H1 (cell line): ENCODE data around the gene DMGDH. TPM values are rescaled to one million over a fixed set of nuclear protein-coding genes. Genes with fewer than 3 reads are reported as not detected.

Experiments used
- CTCF ChIA-PET: fragments of 300-600 bp; sonication (Branson Sonifier 250); formaldehyde crosslinking; loops from one replicate; lab custom pipeline; 2021; ENCODE audit not compliant: partially characterized antibody; lab: Charles Lee
- POLR2A ChIA-PET: fragments of 300-600 bp; sonication (Branson Sonifier 250); formaldehyde crosslinking; loops from one replicate; lab custom pipeline; 2021; ENCODE audit warnings: inconsistent platforms; ENCODE audit not compliant: partially characterized antibody; lab: Charles Lee
- DNase-seq, 2 experiments: peaks; one replicate each; pipeline versions ENCODE4 v3.0.0 to v3.0.0-alpha.2; 2010 to 2022; ENCODE audit warnings: low spot score in 2 of 2, low read depth in 1 of 2, mixed read lengths in 1 of 2
- FAIRE-seq: peaks from 2 replicates; lab custom pipeline; 2011; peaks lifted over from hg19 to GRCh38; lab: Jason Lieb, UNC
- H2AFZ ChIP-seq: 2 replicates; pipeline ENCODE4 v1.8.1; 2012; ENCODE audit warnings: low read length, inconsistent platforms
- H2AK5ac ChIP-seq: 2 replicates; pipeline ENCODE4 v1.6.1; 2013; ENCODE audit warnings: low read depth, low read length
- H2BK120ac ChIP-seq: replicated peaks from 2 replicates; pipeline ENCODE3; 2013; ENCODE audit warnings: low read depth, low read length, inconsistent platforms
- H2BK12ac ChIP-seq: 2 replicates; pipeline ENCODE4 v1.6.1; 2013; ENCODE audit warnings: low read depth, low read length
- H2BK15ac ChIP-seq: 2 replicates; pipeline ENCODE4 v1.6.1; 2013; ENCODE audit warnings: low read length
- H2BK20ac ChIP-seq: 2 replicates; pipeline ENCODE4 v1.6.1; 2013; ENCODE audit warnings: low read length
- H2BK5ac ChIP-seq: 2 replicates; pipeline ENCODE4 v1.6.1; 2013; ENCODE audit warnings: low read depth, low read length
- H3K14ac ChIP-seq: 2 replicates; pipeline ENCODE4 v1.6.1; 2013; ENCODE audit warnings: inconsistent platforms; ENCODE audit not compliant: insufficient read length
- H3K18ac ChIP-seq: 2 replicates; pipeline ENCODE4 v1.6.1; 2013; ENCODE audit warnings: low read length; ENCODE audit errors: extremely low read depth
- H3K23ac ChIP-seq: 2 replicates; pipeline ENCODE4 v1.6.1; 2013; ENCODE audit warnings: inconsistent platforms; ENCODE audit not compliant: insufficient read length
- H3K23me2 ChIP-seq: 2 replicates; pipeline ENCODE4 v1.6.1; 2013; ENCODE audit warnings: low read depth, low read length
- H3K27ac ChIP-seq: 2 replicates; pipeline ENCODE4 v1.6.1; 2011; ENCODE audit warnings: low read depth, low read length, inconsistent platforms
- H3K27me3 ChIP-seq, 4 experiments: replicated peaks in 1 of 4; 1 replicate in 1 of 4; 2 replicates in 3 of 4; pipeline versions ENCODE4 v1.6.1 to v1.8.1; 2011 to 2013; ENCODE audit warnings: low read length in 3 of 4, mild to moderate bottlenecking in 3 of 4, inconsistent platforms in 2 of 4, mixed read lengths in 2 of 4, moderate library complexity in 1 of 4; ENCODE audit not compliant: control insufficient read depth in 3 of 4, insufficient read depth in 3 of 4; ENCODE audit errors: extremely low read depth in 1 of 4
- H3K36me3 ChIP-seq, 4 experiments: 2 replicates each; pipeline versions ENCODE4 v1.6.1 to v1.8.1; 2011 to 2013; ENCODE audit warnings: mild to moderate bottlenecking in 4 of 4, low read length in 3 of 4, moderate library complexity in 2 of 4, control low read depth in 1 of 4, inconsistent platforms in 1 of 4; ENCODE audit not compliant: insufficient read depth in 4 of 4, control insufficient read depth in 2 of 4
- H3K4ac ChIP-seq: replicated peaks from 2 replicates; pipeline ENCODE3; 2013; ENCODE audit warnings: low read length, low read depth, mixed read lengths, inconsistent platforms; ENCODE audit not compliant: insufficient read length
- H3K4me1 ChIP-seq, 4 experiments: replicated peaks in 1 of 4; 1 replicate in 1 of 4; 2 replicates in 3 of 4; pipeline versions ENCODE4 v1.6.1 to v1.8.1; 2011 to 2013; ENCODE audit warnings: low read length in 3 of 4, inconsistent platforms in 2 of 4, mixed read lengths in 1 of 4; ENCODE audit not compliant: insufficient read depth in 4 of 4, control insufficient read depth in 3 of 4
- H3K4me2 ChIP-seq, 2 experiments: 2 replicates each; pipeline versions ENCODE4 v1.6.1 to v1.8.1; 2011 to 2013; ENCODE audit warnings: low read depth in 2 of 2, low read length in 2 of 2, control low read depth in 1 of 2, inconsistent platforms in 1 of 2, mild to moderate bottlenecking in 1 of 2; ENCODE audit not compliant: insufficient read depth in 1 of 2
- H3K4me3 ChIP-seq, 4 experiments: fragments of 200-600, 300-600 bp in 1 of 4; sonication (generic), shearing (Covaris generic), sonication (Bioruptor Twin) in 1 of 4; 2 replicates each; pipeline versions ENCODE4 v1.5.1 to v1.8.1; 2011 to 2016; ENCODE audit warnings: low read length in 4 of 4, low read depth in 3 of 4, control low read depth in 2 of 4, inconsistent platforms in 2 of 4, mild to moderate bottlenecking in 2 of 4, mixed read lengths in 1 of 4, moderate library complexity in 1 of 4; ENCODE audit not compliant: insufficient read depth in 2 of 4; ENCODE audit errors: extremely low read depth in 1 of 4
- H3K56ac ChIP-seq: replicated peaks from 2 replicates; pipeline ENCODE3; 2013; ENCODE audit warnings: low read depth, mild to moderate bottlenecking, mixed read lengths, low read length, inconsistent platforms; ENCODE audit not compliant: insufficient read length
- H3K79me1 ChIP-seq: 2 replicates; pipeline ENCODE4 v1.6.1; 2013; ENCODE audit warnings: low read depth, low read length, control low read depth
- H3K79me2 ChIP-seq, 2 experiments: 2 replicates each; pipeline versions ENCODE4 v1.6.1 to v1.8.1; 2012 to 2013; ENCODE audit warnings: low read length in 2 of 2, mild to moderate bottlenecking in 2 of 2, inconsistent platforms in 1 of 2; ENCODE audit not compliant: insufficient read depth in 2 of 2, control insufficient read depth in 1 of 2
- H3K9ac ChIP-seq, 4 experiments: replicated peaks in 1 of 4; 1 replicate in 1 of 4; 2 replicates in 3 of 4; pipeline versions ENCODE4 v1.6.1 to v1.8.1; 2011 to 2013; ENCODE audit warnings: low read depth in 3 of 4, low read length in 3 of 4, control low read depth in 2 of 4, mild to moderate bottlenecking in 2 of 4, moderate library complexity in 2 of 4, inconsistent platforms in 1 of 4; ENCODE audit errors: extremely low read depth in 1 of 4
- H3K9me3 ChIP-seq, 2 experiments: 2 replicates each; pipeline versions ENCODE4 v1.6.1 to v1.8.1; 2012 to 2013; ENCODE audit warnings: mild to moderate bottlenecking in 2 of 2, moderate library complexity in 2 of 2, control low read depth in 1 of 2, inconsistent platforms in 1 of 2, low read depth in 1 of 2, low read length in 1 of 2, mixed read lengths in 1 of 2; ENCODE audit not compliant: insufficient read depth in 2 of 2
- H4K20me1 ChIP-seq, 2 experiments: replicated peaks in 1 of 2; 2 replicates each; pipeline versions ENCODE3 to v1.8.1; 2011 to 2013; ENCODE audit warnings: inconsistent platforms in 2 of 2, low read length in 2 of 2, mild to moderate bottlenecking in 1 of 2; ENCODE audit not compliant: insufficient read depth in 2 of 2, control insufficient read depth in 1 of 2
- H4K5ac ChIP-seq: 2 replicates; pipeline ENCODE4 v1.6.1; 2013; ENCODE audit warnings: low read length, low read depth, mixed read lengths, inconsistent platforms; ENCODE audit not compliant: insufficient read length
- H4K8ac ChIP-seq: 2 replicates; pipeline ENCODE4 v1.8.0; 2013; ENCODE audit warnings: mild to moderate bottlenecking, moderate library complexity, low read length, inconsistent platforms; ENCODE audit not compliant: insufficient read depth; ENCODE audit errors: extremely low read depth
- H4K91ac ChIP-seq: replicated peaks from 2 replicates; pipeline ENCODE3; 2013; ENCODE audit warnings: low read length, mixed read lengths, inconsistent platforms; ENCODE audit not compliant: insufficient read length
- BACH1 ChIP-seq: IDR thresholded peaks from 2 replicates; pipeline ENCODE4 v1.6.1; 2012; ENCODE audit warnings: low read length, improper control_type of control experiment
- CBX5 ChIP-seq: fragments of 300-800, 300-1000 bp; sonication (generic); IDR thresholded peaks from 2 replicates; pipeline ENCODE4 v1.7.1; 2016; ENCODE audit warnings: antibody characterized with exemption, low read length, low read depth
- EP300 ChIP-seq, 2 experiments: IDR thresholded peaks; 1 replicate in 1 of 2; 2 replicates in 1 of 2; pipeline ENCODE4 v1.6.1; 2011 to 2012; ENCODE audit warnings: low read depth in 2 of 2, low read length in 2 of 2, mild to moderate bottlenecking in 2 of 2, borderline replicate concordance in 1 of 2, inconsistent platforms in 1 of 2, moderate library complexity in 1 of 2
- HDAC2 ChIP-seq, 2 experiments: fragments of 300-600 bp in 1 of 2; sonication (generic) in 1 of 2; IDR thresholded peaks; 2 replicates each; pipeline ENCODE4 v1.6.1; 2011 to 2012; ENCODE audit warnings: low read depth in 2 of 2, low read length in 2 of 2, mild to moderate bottlenecking in 2 of 2, moderate library complexity in 2 of 2, borderline replicate concordance in 1 of 2, inconsistent platforms in 1 of 2
- KDM1A ChIP-seq: fragments of 200-600, 300-600 bp; sonication (generic); IDR thresholded peaks from 2 replicates; pipeline ENCODE4 v1.7.1; 2016; ENCODE audit warnings: mild to moderate bottlenecking, low read length, borderline replicate concordance
- NANOG ChIP-seq: IDR thresholded peaks from 2 replicates; pipeline ENCODE4 v1.6.1; 2011; ENCODE audit warnings: low read length, low read depth, mild to moderate bottlenecking, inconsistent platforms; ENCODE audit not compliant: insufficient read depth, poor library complexity, severe bottlenecking
- RAD21 ChIP-seq, 2 experiments: IDR thresholded peaks in 1 of 2; conservative IDR thresholded peaks in 1 of 2; 2 replicates each; pipeline ENCODE4 v1.6.1; 2011; ENCODE audit warnings: low read depth in 2 of 2, low read length in 2 of 2, improper control_type of control experiment in 1 of 2, inconsistent platforms in 1 of 2, mild to moderate bottlenecking in 1 of 2, moderate library complexity in 1 of 2
- SAP30 ChIP-seq: fragments of 300-600 bp; sonication (generic); IDR thresholded peaks from 2 replicates; pipeline ENCODE4 v1.7.1; 2012; ENCODE audit warnings: low read length, moderate library complexity, mild to moderate bottlenecking, inconsistent platforms; ENCODE audit not compliant: insufficient read depth, insufficient replicate concordance
- SIN3A ChIP-seq, 2 experiments: IDR thresholded peaks in 1 of 2; conservative IDR thresholded peaks in 1 of 2; 2 replicates each; pipeline ENCODE4 v1.6.1; 2011 to 2012; ENCODE audit warnings: low read length in 2 of 2, improper control_type of control experiment in 1 of 2, low read depth in 1 of 2, mild to moderate bottlenecking in 1 of 2
- SUZ12 ChIP-seq: fragments of 200-600 bp; sonication (generic); IDR thresholded peaks from 2 replicates; pipeline ENCODE4 v1.6.1; 2012; ENCODE audit warnings: mild to moderate bottlenecking, inconsistent platforms, low read length, moderate library complexity, mixed read lengths
- TCF12 ChIP-seq: IDR thresholded peaks from 2 replicates; pipeline ENCODE4 v1.6.1; 2011; ENCODE audit warnings: low read depth, mild to moderate bottlenecking, low read length
- YY1 ChIP-seq: IDR thresholded peaks from 2 replicates; pipeline ENCODE4 v1.6.1; 2011; ENCODE audit warnings: low read depth, mild to moderate bottlenecking, low read length
- WGBS, 2 experiments: shearing (Covaris generic) in 1 of 2; methylation state at CpG; one replicate each; pipeline versions ENCODE4 v1.1.6 to v1.1.7; 2013 to 2015; ENCODE audit warnings: low lambda C conversion rate in 2 of 2, mixed read lengths in 2 of 2, inconsistent platforms in 1 of 2, low coverage in 1 of 2, missing lambda C conversion rate in 1 of 2; ENCODE audit not compliant: insufficient replicate concordance in 2 of 2, insufficient coverage in 1 of 2, insufficient read length in 1 of 2; ENCODE audit errors: extremely low coverage in 1 of 2, missing lambda C conversion rate in 1 of 2; 5-methylcytosine and 5-hydroxymethylcytosine counted together
- polyA plus RNA-seq, 7 experiments: library from polyadenylated mRNA; depleted of rRNA in 3 of 7; stranded (reverse) in 5 of 7; unstranded in 2 of 7; fragments of >200 nt in 5 of 7; fragments of 200-250 nt in 2 of 7; gene quantifications; 1 replicate in 5 of 7; 2 replicates in 1 of 7; 4 replicates in 1 of 7; pipeline versions ENCODE4 v1.2.1 to v1.2.3, GENCODE V29; 2011 to 2013; ENCODE audit warnings: missing spikeins in 2 of 7, mixed read lengths in 2 of 7
- total RNA-seq: library from RNA; stranded (reverse); fragmentation: NEBNext Ultra II Directional; extraction: Animal tissue kit (Norgen Biotek cat#: 25700); gene quantifications from 2 replicates; pipeline ENCODE4 v1.2.1, GENCODE V29; 2021
- TF ChIP-seq, protein P1 (sequence below): IDR thresholded peaks from 2 replicates; pipeline ENCODE4 v1.6.1; 2012; ENCODE audit warnings: inconsistent platforms

The DMGDH gene
- total and polyA plus RNA-seq, 2 of the 8 experiments (the other 6 are each of a cell fraction or from before 2014, with no cell fraction given), result 0.15 TPM; not detected in 1

DNA sequence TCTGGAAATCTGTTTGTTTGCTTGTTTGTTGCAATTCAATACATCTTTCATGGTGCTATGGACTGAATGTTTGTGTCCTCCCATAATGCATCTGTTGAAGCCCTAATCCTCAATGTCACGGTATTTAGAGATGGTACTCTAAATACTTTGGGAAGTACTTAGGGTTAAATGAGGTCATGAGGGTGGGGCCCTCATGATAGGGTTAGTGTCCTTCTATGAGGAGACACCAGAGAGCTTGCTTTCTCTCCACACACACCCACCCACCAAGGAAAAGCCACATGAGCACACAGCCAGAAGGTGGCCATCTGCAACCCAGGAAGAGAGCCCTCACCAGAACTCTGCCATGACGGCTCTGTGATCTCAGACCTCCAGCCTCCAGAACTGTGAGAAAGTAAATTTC, 32.7 kb downstream of the DMGDH start:
- Histone ChIP-seq H2BK5ac (no peak overlapping the region), H4K5ac (no peak overlapping the region), H3K23ac (no peak overlapping the region), H3K36me3 (no peaks in the 10 kb centered on the region), H4K8ac (no peak overlapping the region), H3K9ac (no peak overlapping the region), H4K91ac (no peak overlapping the region), H2BK20ac (no peak overlapping the region), H3K9me3 (no peaks in the 10 kb centered on the region), H3K14ac (no peak overlapping the region), H3K79me2 (no peaks in the 10 kb centered on the region), H2AK5ac (no peak overlapping the region), H3K4me1 (no peaks in the 10 kb centered on the region), H4K20me1 (no peaks in the 10 kb centered on the region), H3K4me2 (no peak overlapping the region), H3K4ac (no peak overlapping the region), H2AFZ (no peak overlapping the region), H2BK12ac (no peak overlapping the region), H2BK120ac (no peak overlapping the region), H2BK15ac (no peak overlapping the region), H3K27me3 (no peaks in the 10 kb centered on the region), H3K4me3 (no peak overlapping the region), H3K18ac (no peak overlapping the region), H3K27ac (no peak overlapping the region), H3K79me1 (no peaks in the 10 kb centered on the region), H3K56ac (no peak overlapping the region), H3K23me2 (no peaks in the 10 kb centered on the region)
- POLR2A ChIA-PET, result no interaction called here
- FAIRE-seq (no peak), DNase-seq (no peak)
- CTCF ChIA-PET, result no interaction called here
- 98% methylated on average over 2 of the region's 2 CpGs; no CpG with 5 or more reads in 1 of the 2 experiments for WGBS, 2 experiments
- TF ChIP-seq CBX5, result no peak
- TF ChIP-seq YY1, result no peak
- TF ChIP-seq EP300 (IDR thresholded peaks at IDR 0.05; ENCODE audit: borderline replicate concordance in 1 of 2, low read depth in 2 of 2, low read length in 2 of 2), result no peak
- TF ChIP-seq SUZ12, result no peak
- TF ChIP-seq KDM1A, result no peak
- no peak for TF ChIP-seq TCF12
- TF ChIP-seq RAD21 (IDR thresholded peaks at IDR 0.05 in 1 of 2, conservative IDR thresholded peaks at IDR 0.05 in 1 of 2; ENCODE audit: low read depth in 2 of 2, low read length in 2 of 2), result no peak
- TF ChIP-seq NANOG, result no peak
- TF ChIP-seq BACH1, result no peak
- TF ChIP-seq, protein P1, sequence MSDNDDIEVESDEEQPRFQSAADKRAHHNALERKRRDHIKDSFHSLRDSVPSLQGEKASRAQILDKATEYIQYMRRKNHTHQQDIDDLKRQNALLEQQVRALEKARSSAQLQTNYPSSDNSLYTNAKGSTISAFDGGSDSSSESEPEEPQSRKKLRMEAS, result no peak
- no peak for TF ChIP-seq HDAC2 (IDR thresholded peaks at IDR 0.05; ENCODE audit: borderline replicate concordance in 1 of 2, low read depth in 2 of 2, low read length in 2 of 2)
- TF ChIP-seq SIN3A (conservative IDR thresholded peaks at IDR 0.05 in 1 of 2, IDR thresholded peaks at IDR 0.05 in 1 of 2; ENCODE audit: low read depth in 1 of 2, low read length in 2 of 2), result no peak
- no peak for TF ChIP-seq SAP30
